Endothelial cell of umbilical vein (primary cell): ENCODE data around the gene TARS2. TPM values are rescaled to one million over a fixed set of nuclear protein-coding genes. Genes with fewer than 3 reads are reported as not detected.

Experiments
- BruUV-seq: library from RNA; stranded (reverse); fragments of 400-500 nt; replicated peaks from 2 replicates; lab custom pipeline; 2021; lab: Mats Ljungman, UMichigan
- CTCF ChIA-PET: fragments of 300-600, 350-600 bp; sonication (Branson Sonifier 250); formaldehyde crosslinking; loops from one replicate; lab custom pipeline; 2021; ENCODE audit warnings: antibody characterized with exemption, inconsistent platforms; lab: Charles Lee
- POLR2A ChIA-PET: fragments of 300-600, 350-600 bp; sonication (Branson Sonifier 250); formaldehyde crosslinking; loops from one replicate; lab custom pipeline; 2021; ENCODE audit warnings: antibody characterized with exemption, inconsistent platforms; lab: Charles Lee
- DNase-seq: peaks from one replicate; pipeline ENCODE4 v3.0.0-alpha.2; 2011; ENCODE audit warnings: low read depth, low spot score
- FAIRE-seq: peaks from 2 replicates; lab custom pipeline; 2011; peaks lifted over from hg19 to GRCh38; lab: Jason Lieb, UNC
- H2AFZ ChIP-seq: 2 replicates; pipeline ENCODE4 v1.6.0; 2012; ENCODE audit warnings: low read depth, low read length, control low read depth, inconsistent platforms
- H3K27ac ChIP-seq: 2 replicates; pipeline ENCODE4 v1.5.1; 2011; ENCODE audit warnings: low read depth, mild to moderate bottlenecking, control low read depth, low read length, moderate library complexity; ENCODE audit not compliant: insufficient read depth
- H3K27me3 ChIP-seq, 2 experiments: 2 replicates each; pipeline versions ENCODE4 v1.6.0 to v1.6.1; 2011; ENCODE audit warnings: low read length in 2 of 2, mixed read lengths in 1 of 2; ENCODE audit not compliant: control insufficient read depth in 2 of 2, insufficient read depth in 2 of 2
- H3K36me3 ChIP-seq, 2 experiments: 2 replicates in 1 of 2; 3 replicates in 1 of 2; pipeline ENCODE4 v1.5.1; 2011; ENCODE audit warnings: low read length in 2 of 2, mild to moderate bottlenecking in 1 of 2, moderate library complexity in 1 of 2; ENCODE audit not compliant: control insufficient read depth in 2 of 2, insufficient read depth in 2 of 2; ENCODE audit errors: extremely low read depth in 1 of 2
- H3K4me1 ChIP-seq: 3 replicates; pipeline ENCODE4 v1.5.1; 2011; ENCODE audit warnings: mild to moderate bottlenecking, low read length; ENCODE audit not compliant: control insufficient read depth, insufficient read depth; ENCODE audit errors: extremely low read depth
- H3K4me2 ChIP-seq: 2 replicates; pipeline ENCODE4 v1.6.1; 2011; ENCODE audit warnings: low read length, control low read depth, mixed read lengths; ENCODE audit not compliant: insufficient read depth
- H3K4me3 ChIP-seq, 3 experiments: fragments of 200-600 bp in 1 of 3; sonication (generic), shearing (Covaris generic) in 1 of 3; replicated peaks in 1 of 3; 2 replicates each; pipeline ENCODE4 v1.5.1; 2011 to 2016; ENCODE audit warnings: control low read depth in 3 of 3, low read length in 3 of 3, mild to moderate bottlenecking in 2 of 3, inconsistent platforms in 1 of 3, low read depth in 1 of 3, moderate library complexity in 1 of 3; ENCODE audit not compliant: insufficient read depth in 1 of 3
- H3K79me2 ChIP-seq: 2 replicates; pipeline ENCODE4 v1.6.0; 2012; ENCODE audit warnings: low read length, inconsistent platforms; ENCODE audit not compliant: control insufficient read depth, insufficient read depth
- H3K9ac ChIP-seq: replicated peaks from 2 replicates; pipeline ENCODE3; 2011; ENCODE audit warnings: low read length, control low read depth; ENCODE audit not compliant: insufficient read depth; ENCODE audit errors: extremely low read depth
- H3K9me1 ChIP-seq: replicated peaks from 3 replicates; pipeline ENCODE4 v1.6.0; 2011; ENCODE audit warnings: mild to moderate bottlenecking, low read length; ENCODE audit not compliant: control insufficient read depth, insufficient read depth; ENCODE audit errors: extremely low read depth
- H3K9me3 ChIP-seq: replicated peaks from 2 replicates; pipeline ENCODE4 v1.5.1; 2012; ENCODE audit warnings: low read length, inconsistent platforms; ENCODE audit not compliant: control insufficient read depth, insufficient read depth
- H4K20me1 ChIP-seq: replicated peaks from 2 replicates; pipeline ENCODE3; 2011; ENCODE audit warnings: mild to moderate bottlenecking, low read length; ENCODE audit not compliant: control insufficient read depth, insufficient read depth; ENCODE audit errors: extremely low read depth
- CTCF ChIP-seq, 2 donors: IDR thresholded peaks; 1 replicate in 1 of 2; 2 replicates in 1 of 2; pipeline ENCODE4 v1.5.1; 2011; ENCODE audit warnings: low read length in 2 of 2, mild to moderate bottlenecking in 2 of 2, moderate library complexity in 2 of 2, control low read depth in 1 of 2, inconsistent platforms in 1 of 2, low read depth in 1 of 2; ENCODE audit not compliant: insufficient read depth in 1 of 2; ENCODE audit errors: extremely low read depth in 1 of 2
- EZH2 ChIP-seq: IDR thresholded peaks from 2 replicates; pipeline ENCODE4 v1.6.1; 2012; ENCODE audit warnings: borderline replicate concordance, low read depth, mild to moderate bottlenecking, moderate library complexity, low read length, inconsistent platforms; ENCODE audit not compliant: severe bottlenecking
- FOS ChIP-seq: IDR thresholded peaks from 2 replicates; pipeline ENCODE4 v1.6.1; 2011; ENCODE audit warnings: mild to moderate bottlenecking, low read length, moderate library complexity, borderline replicate concordance; ENCODE audit not compliant: insufficient read depth
- GATA2 ChIP-seq: IDR thresholded peaks from 2 replicates; pipeline ENCODE4 v1.7.0; 2011; ENCODE audit warnings: low read depth, mild to moderate bottlenecking, moderate library complexity, mixed read lengths, low read length; ENCODE audit not compliant: insufficient read length, insufficient read depth
- JUN ChIP-seq: IDR thresholded peaks from 2 replicates; pipeline ENCODE4 v1.6.1; 2011; ENCODE audit warnings: borderline replicate concordance, low read depth; ENCODE audit not compliant: insufficient read length, insufficient read depth
- MAX ChIP-seq: IDR thresholded peaks from 2 replicates; pipeline ENCODE4 v1.6.1; 2011; ENCODE audit not compliant: insufficient read depth, insufficient read length
- POLR2A ChIP-seq: IDR thresholded peaks from 2 replicates; pipeline ENCODE4 v1.6.1; 2012; ENCODE audit warnings: low read depth, mild to moderate bottlenecking, control low read depth, low read length
- POLR2AphosphoS5 ChIP-seq: IDR thresholded peaks from 2 replicates; pipeline ENCODE4 v1.6.1; 2012; ENCODE audit warnings: low read depth, mild to moderate bottlenecking, control low read depth, low read length, moderate library complexity; ENCODE audit not compliant: insufficient read depth
- dilution Hi-C: fragments of 300-500 bp; cut with MboI; formaldehyde crosslinking; loops from one replicate; pipeline ENCODE4 v1.15.0; 2019; ENCODE audit warnings: low sequenced_read_pairs; ENCODE audit not compliant: extremely low pct_ligation_motif_present
- intact Hi-C: fragments of 100-400 bp; cut with micrococcal nuclease; formaldehyde crosslinking; loops from one replicate; pipeline ENCODE4 v1.10.0; 2022
- polyA plus RNA-seq, 4 experiments: library from polyadenylated mRNA; depleted of rRNA in 3 of 4; stranded (reverse) in 3 of 4; unstranded in 1 of 4; fragments of >200 nt; gene quantifications; 2 replicates each; pipeline versions ENCODE4 v1.2.1 to v1.2.3, GENCODE V29; 2011 to 2012; ENCODE audit warnings: missing spikeins in 1 of 4
- total RNA-seq: library from RNA; stranded (reverse); gene quantifications from 2 replicates; pipeline ENCODE4 v1.2.3, GENCODE V29; 2021

The TARS2 gene
- total and polyA plus RNA-seq, 2 donors (not counting 3 experiments of a cell fraction or from before 2014, with no cell fraction given), result 21.5 to 22.0 TPM

- no peaks in the 10 kb centered on the region for H3K27me3 ChIP-seq
- CTCF ChIA-PET, result no interaction called here
- H3K79me2 ChIP-seq, result no peaks in the 10 kb centered on the region
- H3K9ac ChIP-seq, result no peak overlapping the region
- dilution Hi-C loops (no loop called here), intact Hi-C loops (no loop called here)
- DNase-seq (no peak), FAIRE-seq (no peak)
- no peak overlapping the region for H2AFZ ChIP-seq
- TF ChIP-seq MAX (no peak), POLR2A (no peak), POLR2AphosphoS5 (no peak), CTCF (IDR thresholded peaks at IDR 0.05; ENCODE audit: extremely low read depth in 1 of 2, insufficient read depth in 1 of 2, low read depth in 1 of 2, low read length in 2 of 2) (no peak), JUN (no peak), GATA2 (no peak), FOS (no peak), EZH2 (no peak)
- H3K4me1 ChIP-seq, result peaks cover 2% of the 10 kb centered on the region
- POLR2A ChIA-PET, result interaction anchor here (0.6 kb wide), 1 partner anchor 537 kb away, joined by 5 read pairs; no protein-coding TSS in a partner anchor
- H3K4me2 ChIP-seq, result no peak overlapping the region
- BruUV-seq, result no TSS peak
- H3K27ac ChIP-seq, result no peak overlapping the region
- H3K9me1 ChIP-seq, result no peaks in the 10 kb centered on the region
- peaks cover 3 to 4% of the 10 kb centered on the region in 2 experiments for H3K36me3 ChIP-seq
- H3K4me3 ChIP-seq, result no peak overlapping the region
- no peaks in the 10 kb centered on the region for H4K20me1 ChIP-seq
- H3K9me3 ChIP-seq, result no peaks in the 10 kb centered on the region
Observed at GRCh38 chr1:150456146-150456647, 31.0 kb upstream of the TARS2 start.
